HAP-1 (cell line): ENCODE data around the gene SMYD5.
"Not testable (repeated sequence)": the region's sequence is repeated elsewhere in the genome, so short reads cannot be mapped to it uniquely, and the experiment has no call there.

Experiments
- DNase-seq, 2 experiments: peaks; one replicate each; pipeline ENCODE4 v3.0.0-alpha.2; 2016 to 2020; ENCODE audit warnings: low spot score in 2 of 2
- H3K27me3 ChIP-seq: fragments of 250-450 bp; sonication (Bioruptor Pico); 2 replicates; pipeline ENCODE4 v1.5.1; 2020; ENCODE audit warnings: low read depth, mild to moderate bottlenecking, moderate library complexity
- H3K36me3 ChIP-seq: fragments of 250-450 bp; sonication (Bioruptor Pico); replicated peaks from 2 replicates; pipeline ENCODE4 v1.5.1; 2020; ENCODE audit warnings: mild to moderate bottlenecking
- H3K4me1 ChIP-seq: fragments of 250-450 bp; sonication (Bioruptor Pico); 2 replicates; pipeline ENCODE4 v1.5.1; 2020; ENCODE audit warnings: mild to moderate bottlenecking
- H3K4me3 ChIP-seq: fragments of 250-450 bp; sonication (Bioruptor Pico); 2 replicates; pipeline ENCODE4 v1.5.1; 2020; ENCODE audit warnings: mild to moderate bottlenecking, moderate library complexity
- H3K9me3 ChIP-seq: fragments of 250-450 bp; sonication (Bioruptor Pico); 2 replicates; pipeline ENCODE4 v1.5.1; 2020; ENCODE audit warnings: mild to moderate bottlenecking, moderate library complexity
- in situ Hi-C: fragments of 300-500 bp; cut with MboI; formaldehyde crosslinking; loops from 3 replicates; pipeline ENCODE4 v1.14.3; 2020; ENCODE audit warnings: low sequenced_read_pairs, inconsistent platforms, mixed read lengths

SMYD5 gene

GRCh38 chr2:73214120-73215035 is at the start of gene SMYD5:
TSS of gene SMYD5 (plus strand) at chr2:73214245. CDS start at chr2:73214267, 22 bp downstream.
- DNase-seq: peak; percentile 72 to 95
- Histone ChIP-seq H3K9me3 (no peaks in the 10 kb centered on the region), H3K27me3 (no peaks in the 10 kb centered on the region), H3K4me1 (peaks cover 16% of the 10 kb centered on the region), H3K36me3 (no peaks in the 10 kb centered on the region; the same call in 1 of the 2 replicates), H3K4me3 (peak within 1 kb of the TSS; percentile 93)
- in situ Hi-C loops: no loop called here

- H3K4me1 ChIP-seq, in situ Hi-C loops, H3K36me3 ChIP-seq, H3K9me3 ChIP-seq, H3K27me3 ChIP-seq, DNase-seq, H3K4me3 ChIP-seq: not testable (repeated sequence)
These were observed 48.1 kb upstream of the SMYD5 start for GRCh38 chr2:73165978-73166377.

- H3K4me1 ChIP-seq, H3K36me3 ChIP-seq, H3K27me3 ChIP-seq, H3K4me3 ChIP-seq, DNase-seq, in situ Hi-C loops, H3K9me3 ChIP-seq: not testable (repeated sequence)
These were observed 47.2 kb upstream of the SMYD5 start for GRCh38 chr2:73166813-73167212.

- H3K36me3 ChIP-seq, in situ Hi-C loops, H3K4me1 ChIP-seq, H3K9me3 ChIP-seq, DNase-seq, H3K27me3 ChIP-seq, H3K4me3 ChIP-seq: not testable (repeated sequence)
These were observed 45.7 kb upstream of the SMYD5 start for GRCh38 chr2:73168348-73168747.

GRCh38 chr2:73170341-73170740 is 43.7 kb upstream of the SMYD5 start:
- not testable (repeated sequence) for H3K4me1 ChIP-seq

GRCh38 chr2:73172963-73173362 is 41.1 kb upstream of the SMYD5 start:
- no peaks in the 10 kb centered on the region for H3K27me3 ChIP-seq
- in situ Hi-C loops: no loop called here

More at GRCh38 chr2:73170341-73170740, 43.7 kb upstream of the SMYD5 start:
- H3K36me3 ChIP-seq, H3K27me3 ChIP-seq, in situ Hi-C loops, H3K9me3 ChIP-seq, H3K4me3 ChIP-seq, DNase-seq: not testable (repeated sequence)

GRCh38 chr2:73173781-73174180 is 40.3 kb upstream of the SMYD5 start:
- H3K4me3 ChIP-seq: no peak overlapping the region
- H3K36me3 ChIP-seq: no peaks in the 10 kb centered on the region
- H3K4me1 ChIP-seq: peaks cover 9% of the 10 kb centered on the region
- in situ Hi-C loops: no loop called here
- no peak for DNase-seq
- no peaks in the 10 kb centered on the region for H3K27me3 ChIP-seq
- H3K9me3 ChIP-seq: no peaks in the 10 kb centered on the region

More at GRCh38 chr2:73172963-73173362, 41.1 kb upstream of the SMYD5 start:
- H3K9me3 ChIP-seq: no peaks in the 10 kb centered on the region
- no peaks in the 10 kb centered on the region for H3K36me3 ChIP-seq
- peaks cover 9% of the 10 kb centered on the region for H3K4me1 ChIP-seq
- DNase-seq: no peak
- H3K4me3 ChIP-seq: no peak overlapping the region

GRCh38 chr2:73174244-73174643 is 39.8 kb upstream of the SMYD5 start:
- peaks cover 9% of the 10 kb centered on the region for H3K4me1 ChIP-seq
- in situ Hi-C loops: no loop called here
- H3K27me3 ChIP-seq: peaks cover 1% of the 10 kb centered on the region; the same call in 1 of the 2 replicates
- H3K36me3 ChIP-seq: no peaks in the 10 kb centered on the region
- no peaks in the 10 kb centered on the region for H3K9me3 ChIP-seq
- H3K4me3 ChIP-seq: no peak overlapping the region
- no peak for DNase-seq

- Histone ChIP-seq H3K4me1 (peaks cover 9% of the 10 kb centered on the region), H3K36me3 (no peaks in the 10 kb centered on the region), H3K4me3 (no peak overlapping the region), H3K27me3 (peaks cover 8% of the 10 kb centered on the region; the same call in 1 of the 2 replicates), H3K9me3 (no peaks in the 10 kb centered on the region)
- no peak for DNase-seq
- in situ Hi-C loops: no loop called here
These were observed 38.9 kb upstream of the SMYD5 start for GRCh38 chr2:73174941-73175662.

GRCh38 chr2:73175663-73176204 is 38.3 kb upstream of the SMYD5 start:
- H3K9me3 ChIP-seq: no peaks in the 10 kb centered on the region
- H3K4me1 ChIP-seq: peaks cover 9% of the 10 kb centered on the region
- H3K27me3 ChIP-seq: peaks cover 13% of the 10 kb centered on the region
- no peaks in the 10 kb centered on the region for H3K36me3 ChIP-seq
- H3K4me3 ChIP-seq: no peak overlapping the region
- no peak for DNase-seq
- in situ Hi-C loops: no loop called here

- in situ Hi-C loops: no loop called here
- H3K36me3 ChIP-seq: no peaks in the 10 kb centered on the region
- H3K9me3 ChIP-seq: no peaks in the 10 kb centered on the region
- peaks cover 9% of the 10 kb centered on the region for H3K4me1 ChIP-seq
- H3K4me3 ChIP-seq: no peak overlapping the region
- DNase-seq: no peak
- peaks cover 16% of the 10 kb centered on the region for H3K27me3 ChIP-seq
These were observed 37.7 kb upstream of the SMYD5 start for GRCh38 chr2:73176205-73176880.

GRCh38 chr2:73176881-73177644 is 37.0 kb upstream of the SMYD5 start:
- peak; percentile 72 to 95 for DNase-seq

More at GRCh38 chr2:73176881-73177644, 37.0 kb upstream of the SMYD5 start:
- Histone ChIP-seq H3K36me3 (no peaks in the 10 kb centered on the region), H3K27me3 (peaks cover 16% of the 10 kb centered on the region), H3K9me3 (no peaks in the 10 kb centered on the region), H3K4me3 (peak overlapping the region; percentile 29), H3K4me1 (peaks cover 9% of the 10 kb centered on the region)
- in situ Hi-C loops: no loop called here
